HCT116 (cell line): Measurements from ENCODE around the gene SPINT2.

ENCODE experiments used
- CBX3 ChIP-seq: IDR thresholded peaks from 2 replicates; pipeline ENCODE4 v1.6.1; 2012; ENCODE audit warnings: low read depth
- CTCF ChIP-seq, 3 experiments: fragments of 200-600 bp in 1 of 3; sonication (generic) in 1 of 3; IDR thresholded peaks in 2 of 3; conservative IDR thresholded peaks in 1 of 3; 2 replicates each; pipeline ENCODE4 v1.5.1; 2012 to 2017; ENCODE audit warnings: low read depth in 2 of 3, low read length in 2 of 3, antibody characterized with exemption in 1 of 3, borderline replicate concordance in 1 of 3, control low read depth in 1 of 3, mild to moderate bottlenecking in 1 of 3, mixed read lengths in 1 of 3, mixed run types in 1 of 3, moderate library complexity in 1 of 3; ENCODE audit not compliant: insufficient read depth in 1 of 3
- POLR2A ChIP-seq: IDR thresholded peaks from 2 replicates; pipeline ENCODE4 v1.7.0; 2011; ENCODE audit warnings: borderline replicate concordance; ENCODE audit not compliant: insufficient read depth, insufficient read length; ENCODE audit errors: extremely low read depth
- RAD21 ChIP-seq: IDR thresholded peaks from 2 replicates; pipeline ENCODE4 v1.6.1; 2012; ENCODE audit warnings: low read depth, mild to moderate bottlenecking
- REST ChIP-seq: IDR thresholded peaks from 2 replicates; pipeline ENCODE4 v1.6.1; 2012; ENCODE audit warnings: low read depth
- SIN3A ChIP-seq: IDR thresholded peaks from 2 replicates; pipeline ENCODE4 v1.6.1; 2012; ENCODE audit warnings: low read depth
- TCF7L2 ChIP-seq: IDR thresholded peaks from 2 replicates; pipeline ENCODE4 v1.7.0; 2011; ENCODE audit warnings: borderline replicate concordance, inconsistent platforms; ENCODE audit not compliant: insufficient read depth, insufficient read length; ENCODE audit errors: extremely low read depth
- YY1 ChIP-seq: IDR thresholded peaks from 2 replicates; pipeline ENCODE4 v1.6.1; 2011; ENCODE audit warnings: low read length, low read depth, moderate library complexity, mild to moderate bottlenecking; ENCODE audit not compliant: insufficient replicate concordance; ENCODE audit errors: extremely low read depth

GRCh38 chr19:38264486-38265212, at the start of gene SPINT2:
- TF ChIP-seq CTCF (IDR thresholded peaks at IDR 0.05 in 2 of 3, conservative IDR thresholded peaks at IDR 0.05 in 1 of 3; ENCODE audit: borderline replicate concordance in 1 of 3, insufficient read depth in 1 of 3, low read depth in 2 of 3, low read length in 2 of 3), result no peak
- peak; percentile 71 for TF ChIP-seq POLR2A
- no peak for TF ChIP-seq CBX3
- TF ChIP-seq REST, result no peak
- no peak for TF ChIP-seq TCF7L2
- no peak for TF ChIP-seq RAD21
- TF ChIP-seq SIN3A, result 0 out of 2 replicates have a peak, but pooled peaks have one; percentile 64
- no peak for TF ChIP-seq YY1
